GM19395 (cell line): ENCODE data around the gene MEAF6.

Source experiments
- ATAC-seq: cut with Tn5 transposase; IDR thresholded peaks from one replicate; pipeline ENCODE4 v1.9.1; 2021; ENCODE audit warnings: mild to moderate bottlenecking, moderate library complexity; ENCODE audit not compliant: unreplicated experiment

MEAF6 gene

GRCh38 chr1:37446874-37447273 lies 67.7 kb downstream of the MEAF6 start:
- no peak for ATAC-seq

- ATAC-seq, result no peak
Observed at GRCh38 chr1:37442644-37443043, 71.9 kb downstream of the MEAF6 start.
